ENCODE results near the gene LMBR1L.

LMBR1L gene

DNA sequence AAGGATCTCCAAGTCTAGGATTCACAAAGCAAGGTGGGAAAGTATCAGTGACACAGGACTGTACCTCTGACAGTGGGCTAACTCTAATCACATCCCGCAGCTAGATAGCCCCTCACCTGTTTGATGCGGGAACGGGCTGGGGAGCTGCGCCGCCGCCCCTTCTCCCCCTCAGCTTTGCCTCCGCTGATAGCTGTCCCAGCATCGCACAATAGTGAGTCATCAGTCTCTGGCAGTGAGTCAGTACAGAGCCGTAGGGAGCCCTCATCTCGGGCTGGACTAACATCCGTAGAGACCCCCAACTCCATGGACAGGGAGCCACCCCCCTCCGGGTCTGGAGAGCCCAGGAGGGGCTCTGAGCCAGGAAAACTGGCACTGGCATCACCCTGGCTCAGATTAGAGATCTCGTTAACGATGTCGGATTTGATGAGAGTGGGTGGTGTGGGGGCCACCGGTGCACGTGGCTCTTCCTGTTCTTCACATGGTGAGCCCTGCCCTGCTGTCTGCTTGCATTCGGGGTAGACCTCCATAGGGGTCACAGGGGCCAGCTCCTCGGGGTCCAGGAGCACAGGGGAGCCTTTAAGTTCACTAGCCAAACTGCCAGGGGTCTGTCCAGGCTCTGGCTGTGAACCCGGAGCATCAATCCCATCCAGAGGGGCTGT, 61.0 kb downstream of the LMBR1L start:
- Histone ChIP-seq H3K27me3 (no peaks in the 10 kb centered on the region), H3K27ac (no peak overlapping the region), H3K9me3 (no peaks in the 10 kb centered on the region), H3K9ac (no peak overlapping the region), H3K4me1 (no peaks in the 10 kb centered on the region), H3K4me3 (no peak overlapping the region), H3K4me2 (no peak overlapping the region), H4K20me1 (peaks cover 100% of the 10 kb centered on the region), H3K36me3 (peaks cover 100% of the 10 kb centered on the region)
- no peak for TF ChIP-seq Cebpa-rat (IDR thresholded peaks at IDR 0.05)

DNA sequence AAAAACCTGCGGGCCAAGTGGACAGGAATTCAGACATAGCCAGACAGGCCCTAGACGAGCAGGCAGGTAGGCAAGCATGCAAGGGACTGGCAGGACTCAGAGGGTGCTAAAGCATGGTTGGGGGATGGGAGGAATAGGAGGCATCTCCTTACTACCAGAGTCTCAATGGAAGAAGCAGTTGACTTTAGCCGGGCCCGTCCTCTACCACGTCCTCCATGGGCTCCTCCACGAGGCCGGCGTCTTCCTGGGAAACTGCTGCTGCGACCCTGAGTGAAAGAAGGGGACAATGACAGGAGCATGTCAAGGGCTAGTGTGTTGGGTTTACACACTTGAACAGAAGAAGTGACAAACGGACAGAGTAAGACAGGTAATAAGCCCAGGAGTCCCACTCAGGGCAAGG, 61.7 kb downstream of the LMBR1L start:
- H3K27ac ChIP-seq, result no peak overlapping the region
- no peaks in the 10 kb centered on the region for H3K4me1 ChIP-seq
- peaks cover 100% of the 10 kb centered on the region for H4K20me1 ChIP-seq
- no peak overlapping the region for H3K4me2 ChIP-seq
- no peak overlapping the region for H3K4me3 ChIP-seq
- H3K9ac ChIP-seq, result no peak overlapping the region
- no peak for TF ChIP-seq Cebpa-rat (IDR thresholded peaks at IDR 0.05)
- H3K27me3 ChIP-seq, result no peaks in the 10 kb centered on the region
- peaks cover 100% of the 10 kb centered on the region for H3K36me3 ChIP-seq
- no peaks in the 10 kb centered on the region for H3K9me3 ChIP-seq

Data from BLaER1 (cell line).